Stimulated activated naive CD8-positive, alpha-beta T cell treated with anti-CD3 and anti-CD28 coated beads, Interleukin-15, Interleukin-2, amounts not matched to agents 100 U/mL and 50 U/mL, for 24 hours (primary cell): ENCODE results near the gene LRRN2.
"Not testable (repeated sequence)": the region's sequence is repeated elsewhere in the genome, so short reads cannot be mapped to it uniquely, and the experiment has no call there.

ENCODE experiments used
- ATAC-seq: fragments of 150-1000 bp; cut with Tn5 transposase; one replicate; pipeline ENCODE4 v1.10.0; 2021
- DNase-seq: peaks from one replicate; pipeline ENCODE4 v3.0.0; 2021

Gene LRRN2

DNA sequence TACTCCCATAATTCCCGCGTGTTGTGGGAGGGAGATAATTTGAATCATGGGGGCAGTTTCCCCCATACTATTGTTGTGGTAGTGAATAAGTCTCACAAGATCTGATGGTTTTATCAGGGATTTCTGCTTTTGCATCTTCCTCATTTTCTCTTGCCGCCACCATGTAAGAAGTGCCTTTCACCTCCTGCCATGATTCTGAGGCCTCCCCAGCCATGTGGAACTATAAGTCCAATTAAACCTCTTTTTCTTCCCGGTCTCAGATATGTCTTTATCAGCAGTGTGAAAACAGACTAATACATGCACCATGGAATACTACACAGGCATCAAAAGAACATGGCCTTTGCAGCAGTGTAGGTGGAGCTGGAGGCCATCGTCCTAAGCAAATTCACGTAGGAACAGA lies 56.1 kb downstream of the LRRN2 start:
- not testable (repeated sequence) for ATAC-seq, DNase-seq

DNA sequence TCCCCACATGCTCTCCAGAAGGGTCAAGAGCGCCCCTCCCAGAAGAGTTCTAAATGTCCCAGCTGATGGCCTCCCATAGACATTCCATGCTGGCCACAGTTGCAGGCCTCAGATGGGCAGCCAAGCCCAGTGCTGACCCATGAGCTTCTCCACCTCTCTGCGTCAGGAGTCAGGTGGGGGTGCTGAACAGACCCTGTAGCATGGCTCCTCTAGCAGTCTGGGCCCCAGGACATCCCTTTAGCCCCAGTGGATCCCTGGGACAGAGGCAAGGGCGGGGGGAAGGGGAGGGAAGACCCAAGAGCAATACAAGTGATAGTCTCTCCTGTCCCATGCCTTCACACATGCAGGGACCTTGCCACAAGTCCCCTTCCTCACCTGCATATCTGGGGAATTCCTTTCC lies 56.7 kb downstream of the LRRN2 start:
- ATAC-seq: no peak

DNA sequence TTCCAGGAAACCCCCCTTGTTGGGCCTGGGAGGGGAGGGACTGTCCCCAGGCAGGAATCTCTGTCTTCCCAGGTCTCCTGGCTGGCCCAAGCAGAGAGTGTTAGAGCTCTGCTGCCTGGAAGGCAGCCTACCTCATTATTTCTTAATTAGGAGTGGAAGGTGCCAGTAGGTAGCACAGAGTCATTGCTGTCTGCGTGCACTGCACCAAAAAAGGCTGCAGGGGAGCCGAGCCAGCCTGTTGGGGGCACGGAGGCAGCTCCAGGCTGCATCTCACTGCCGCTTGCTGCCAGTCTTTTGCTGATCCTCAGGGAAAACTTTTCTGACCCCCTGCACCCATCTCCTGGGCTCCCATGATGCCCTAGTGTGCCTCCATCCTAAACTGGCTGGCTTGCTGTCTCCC lies 58.1 kb downstream of the LRRN2 start:
- DNase-seq (no peak), ATAC-seq (no peak)

More for the DNA sequence above, 56.7 kb downstream of the LRRN2 start:
- DNase-seq: no peak

DNA sequence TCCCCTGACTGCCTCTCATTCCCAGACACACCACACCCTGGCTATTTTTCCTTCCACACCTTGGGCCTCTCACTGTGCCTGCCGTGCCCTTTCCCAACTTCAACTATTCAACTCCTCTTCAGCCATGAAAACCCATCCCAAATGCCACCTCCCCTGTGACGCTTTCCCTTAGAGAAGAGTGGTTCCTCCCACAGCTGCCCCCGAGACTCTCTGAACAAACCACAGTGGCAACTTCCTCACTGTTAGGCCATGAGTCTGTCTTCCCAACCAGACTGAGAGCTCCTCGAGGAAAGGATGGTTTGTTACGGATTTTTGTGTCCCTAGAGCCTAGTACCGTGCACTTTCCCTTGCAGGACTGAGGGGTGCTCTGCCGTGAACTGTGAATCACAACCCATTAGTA lies 59.2 kb downstream of the LRRN2 start:
- DNase-seq: no peak
- no peak for ATAC-seq

DNA sequence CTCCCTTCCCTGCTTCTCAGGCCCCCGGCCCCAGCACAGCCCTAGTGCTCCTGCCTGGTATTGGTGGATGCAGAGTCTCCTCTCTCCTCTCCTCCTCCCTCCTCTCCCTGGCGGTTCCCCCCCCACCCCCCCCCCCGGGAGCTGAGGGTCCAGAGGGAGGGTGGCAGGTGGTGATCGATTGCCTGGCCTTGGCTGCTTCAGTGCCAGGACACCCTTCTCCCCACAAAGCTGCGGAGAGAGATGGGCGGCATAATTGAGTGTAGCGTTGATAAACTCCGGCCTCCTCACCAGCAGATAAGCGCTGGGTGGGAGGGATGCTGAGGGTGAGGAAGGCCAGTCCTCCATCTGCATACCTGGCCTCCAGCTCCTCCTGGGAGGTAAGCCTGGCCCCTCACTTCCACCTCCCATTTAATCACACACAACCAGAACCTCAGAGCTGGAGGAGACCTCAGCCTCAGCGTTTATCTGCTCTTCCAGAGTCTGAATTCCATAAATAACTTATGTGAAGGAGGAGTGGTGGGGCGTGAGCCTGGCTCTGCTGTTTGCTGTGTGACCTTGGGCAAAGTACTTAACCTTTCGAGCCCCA lies 60.8 kb downstream of the LRRN2 start:
- ATAC-seq (no peak), DNase-seq (no peak)

DNA sequence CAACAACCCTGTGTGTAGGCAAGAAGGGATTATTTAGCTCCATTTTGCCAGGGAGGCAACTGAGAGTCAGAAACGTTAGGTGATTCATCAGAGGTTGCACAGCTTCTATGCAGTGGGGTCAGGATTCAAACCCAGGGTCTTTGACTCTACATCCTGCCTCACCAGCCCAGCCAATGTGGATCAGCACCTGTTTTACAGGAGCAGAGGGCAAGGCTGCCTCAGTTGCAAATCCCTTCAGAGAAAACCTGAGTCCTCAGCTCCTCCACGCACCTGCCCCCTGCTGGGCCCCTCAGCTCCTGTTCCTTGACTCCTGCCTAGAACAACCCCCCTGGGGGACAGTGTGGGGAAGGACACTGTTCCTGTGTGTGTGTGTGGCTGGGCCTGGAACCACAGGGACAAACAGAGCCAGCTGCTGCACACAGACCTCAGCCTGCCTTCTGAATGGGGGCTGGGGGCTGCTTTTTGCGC lies 61.6 kb downstream of the LRRN2 start:
- ATAC-seq: no peak

DNA sequence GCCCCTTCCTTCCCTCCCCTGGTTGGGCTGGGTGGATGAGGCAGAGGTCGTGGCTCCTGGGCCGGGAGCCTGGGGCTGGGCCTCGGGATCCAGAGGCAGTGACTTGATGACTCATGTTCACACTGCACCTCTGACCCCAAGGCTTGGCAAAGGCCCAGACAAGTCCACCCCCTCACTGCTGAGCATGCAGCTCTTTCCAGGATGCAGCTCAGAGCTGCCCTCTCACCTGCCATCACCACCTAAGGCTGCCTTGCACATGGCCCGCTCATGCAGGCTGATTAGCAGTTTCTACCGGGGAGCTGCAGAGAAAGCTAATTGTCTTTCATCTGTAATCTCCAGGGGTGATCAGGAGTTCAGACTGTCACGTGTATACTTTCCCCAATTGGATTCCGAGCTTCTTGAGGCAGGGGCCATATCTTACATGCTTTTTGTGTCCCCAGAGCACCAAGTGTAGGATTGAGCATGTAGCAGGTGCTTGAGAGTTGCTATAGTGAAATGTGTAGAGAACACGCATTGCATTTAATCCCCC lies 62.1 kb downstream of the LRRN2 start:
- ATAC-seq (no peak), DNase-seq (no peak)

More for the DNA sequence above, 61.6 kb downstream of the LRRN2 start:
- DNase-seq: no peak

DNA sequence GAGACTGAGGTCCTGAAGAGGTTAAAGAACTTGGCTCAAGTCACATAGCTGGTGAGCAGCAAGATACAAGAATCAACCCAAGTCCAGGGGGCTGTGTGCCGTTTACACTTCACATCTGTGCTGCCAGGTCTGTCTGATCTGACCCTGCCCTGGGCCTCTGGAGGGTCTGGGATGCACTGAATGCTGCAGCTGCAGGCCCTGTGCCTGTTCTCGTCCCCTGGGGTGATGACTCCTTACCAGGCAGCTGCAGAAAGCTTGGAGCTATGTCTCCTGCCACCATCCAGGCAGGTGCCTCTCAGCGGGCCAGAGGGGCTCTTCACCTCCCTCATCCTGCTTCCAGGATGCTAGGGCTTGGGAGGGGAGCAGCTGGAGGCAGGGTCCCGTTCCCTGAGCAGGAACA lies 63.5 kb downstream of the LRRN2 start:
- DNase-seq: no peak
- ATAC-seq: no peak

DNA sequence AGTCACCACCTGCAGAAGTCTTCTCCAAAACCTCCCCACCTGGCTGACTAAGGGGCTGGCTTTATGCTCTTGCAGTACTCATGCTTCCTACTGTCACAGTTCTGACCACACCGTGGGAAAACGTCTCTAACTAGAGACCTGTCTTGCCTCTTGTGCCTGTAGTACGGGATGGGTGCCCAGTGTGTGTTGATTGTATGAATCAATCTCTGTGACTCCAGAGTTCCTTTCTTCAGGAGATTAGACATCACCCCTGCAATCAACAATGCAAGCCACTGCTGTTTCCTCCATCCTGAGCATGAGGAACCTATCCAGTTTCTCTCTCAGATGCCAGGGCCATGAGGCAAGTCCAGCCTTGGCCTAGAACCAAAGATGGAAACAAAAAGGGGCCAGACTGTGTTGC lies 64.1 kb downstream of the LRRN2 start:
- DNase-seq: no peak

DNA sequence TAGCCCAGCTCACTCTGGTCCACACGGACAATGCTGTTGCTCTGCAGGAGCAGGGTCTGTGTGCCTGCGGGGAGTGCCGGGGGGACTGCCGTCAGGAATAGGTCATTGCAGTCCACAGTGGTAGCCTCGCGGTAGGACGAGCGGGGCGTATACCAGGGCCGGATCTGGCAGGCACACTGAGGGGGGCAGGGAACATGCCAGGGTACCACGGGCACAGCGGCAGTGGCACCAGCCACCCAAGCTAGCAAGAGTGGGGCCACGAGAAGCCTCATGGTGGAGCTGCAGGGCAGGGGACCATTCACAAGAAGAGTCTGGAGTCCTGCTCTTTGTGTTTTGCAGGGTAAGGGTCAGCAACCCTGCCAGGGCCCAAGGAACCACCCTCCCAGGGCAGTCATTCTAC lies 65.8 kb downstream of the LRRN2 start:
- ATAC-seq (no peak), DNase-seq (no peak)

More for the DNA sequence above, 64.1 kb downstream of the LRRN2 start:
- no peak for ATAC-seq

DNA sequence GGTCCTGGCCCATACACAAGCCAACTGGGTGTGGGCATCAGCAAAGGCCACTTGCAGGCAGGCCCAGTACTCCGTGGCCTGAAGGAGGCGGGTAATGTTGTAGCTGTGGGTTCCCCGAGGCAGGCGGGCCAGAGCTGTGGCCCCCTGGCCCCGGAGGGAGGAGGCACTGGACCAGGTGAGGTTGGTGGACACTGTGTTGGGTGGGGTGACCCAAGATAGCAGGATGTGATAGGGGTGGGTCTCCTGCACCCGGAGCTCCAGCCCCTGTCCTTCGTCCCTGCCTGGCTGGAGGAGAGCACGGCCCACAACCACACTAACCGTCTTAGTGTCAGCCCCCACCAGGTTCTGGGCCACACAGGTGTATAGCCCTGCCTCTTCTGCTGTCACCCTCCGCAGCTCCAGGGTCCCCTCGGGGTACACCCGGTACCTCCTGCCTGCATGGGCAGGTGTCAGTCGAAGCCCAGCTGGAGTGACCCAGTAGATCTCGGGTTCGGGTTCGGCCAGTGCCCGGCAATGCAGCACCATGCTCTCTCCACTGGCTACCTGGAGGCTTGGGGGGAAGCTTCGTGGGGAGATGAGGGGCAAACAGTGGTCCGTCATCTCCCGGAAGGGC lies 67.3 kb downstream of the LRRN2 start:
- ATAC-seq (no peak), DNase-seq (no peak)

DNA sequence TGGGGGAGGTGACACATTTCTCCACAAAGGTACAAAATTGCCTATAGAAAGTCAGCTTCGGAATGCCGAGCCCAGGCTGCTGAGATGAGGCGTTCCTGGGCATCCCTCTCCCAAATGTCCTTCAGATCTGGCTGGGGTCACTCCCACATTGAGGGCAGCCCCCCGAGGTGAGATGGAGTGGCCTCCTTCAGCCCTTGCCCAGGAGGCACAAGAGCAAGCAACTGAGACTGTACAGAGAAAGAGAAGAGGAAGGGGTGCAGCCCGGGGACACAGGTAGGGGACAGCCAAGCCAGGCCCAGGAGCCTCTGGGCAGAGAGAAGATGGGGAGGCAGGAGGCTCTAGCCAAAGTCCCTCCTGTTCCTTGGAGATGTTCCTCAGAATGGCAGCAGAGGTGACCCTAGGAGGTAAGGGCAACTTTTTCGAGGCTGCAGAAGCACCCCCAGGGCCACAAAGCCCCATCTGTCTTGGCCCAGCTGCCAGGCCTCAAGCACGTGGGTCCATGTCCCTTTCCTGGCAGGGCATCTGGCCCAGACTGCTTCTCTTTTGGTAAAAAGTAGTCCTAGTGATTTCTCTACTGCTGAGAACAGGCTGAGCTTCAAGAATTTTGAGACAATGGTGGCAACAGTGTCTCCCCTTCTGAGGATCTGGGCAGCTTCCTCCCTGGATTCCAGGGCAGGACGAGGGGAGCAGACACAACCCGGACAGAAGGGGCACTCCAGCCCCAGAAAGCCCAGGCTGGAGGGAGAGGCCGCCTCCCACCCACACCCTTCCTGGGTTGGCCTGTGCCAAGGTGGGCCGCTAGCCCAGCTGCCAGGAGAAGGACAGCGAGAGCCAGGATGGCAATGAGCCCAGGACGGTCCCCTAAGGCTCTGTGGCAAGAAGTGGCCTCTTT lies 68.0 kb downstream of the LRRN2 start:
- no peak for DNase-seq
- ATAC-seq: no peak

DNA sequence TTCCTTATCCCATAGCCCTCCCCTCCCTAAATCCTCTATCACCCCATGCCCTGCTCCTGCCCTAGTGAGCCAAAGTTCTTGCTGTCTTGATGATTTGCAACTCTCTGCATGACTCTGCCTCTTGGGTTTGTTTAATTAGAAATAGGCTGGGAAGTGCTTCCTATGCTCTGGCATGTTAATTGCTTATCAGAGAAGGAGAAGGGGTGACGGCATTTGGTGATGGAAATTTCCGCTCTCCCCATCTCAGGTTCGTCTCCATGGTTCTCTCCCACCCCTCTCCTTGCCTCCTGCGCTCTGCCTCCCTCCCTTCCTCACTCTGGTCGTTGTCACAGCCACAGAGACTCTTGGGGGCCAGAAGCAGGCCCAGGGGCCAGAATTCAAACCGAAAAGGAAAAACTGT lies 68.9 kb downstream of the LRRN2 start:
- no peak for DNase-seq
- ATAC-seq: no peak

DNA sequence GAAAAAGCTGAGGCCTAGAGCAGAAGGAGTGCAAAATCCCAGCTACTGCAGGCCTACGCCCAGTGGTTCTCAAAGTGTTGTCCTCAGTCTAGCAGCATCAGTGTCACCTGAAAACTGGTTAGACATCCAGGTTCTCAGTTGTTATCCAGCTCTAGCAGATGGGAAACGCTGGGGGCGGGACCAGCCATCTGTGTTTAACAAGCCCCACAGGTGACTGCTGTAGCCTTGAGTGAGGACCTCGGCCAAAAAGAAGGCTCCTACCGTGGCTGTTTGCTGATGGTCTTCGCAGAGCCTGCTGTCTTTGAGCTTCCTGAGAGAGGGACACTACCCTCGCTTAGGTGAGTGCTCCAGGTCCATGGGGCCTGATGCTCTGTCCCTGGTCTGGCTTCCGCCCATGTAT lies 69.7 kb downstream of the LRRN2 start:
- ATAC-seq (no peak), DNase-seq (no peak)

DNA sequence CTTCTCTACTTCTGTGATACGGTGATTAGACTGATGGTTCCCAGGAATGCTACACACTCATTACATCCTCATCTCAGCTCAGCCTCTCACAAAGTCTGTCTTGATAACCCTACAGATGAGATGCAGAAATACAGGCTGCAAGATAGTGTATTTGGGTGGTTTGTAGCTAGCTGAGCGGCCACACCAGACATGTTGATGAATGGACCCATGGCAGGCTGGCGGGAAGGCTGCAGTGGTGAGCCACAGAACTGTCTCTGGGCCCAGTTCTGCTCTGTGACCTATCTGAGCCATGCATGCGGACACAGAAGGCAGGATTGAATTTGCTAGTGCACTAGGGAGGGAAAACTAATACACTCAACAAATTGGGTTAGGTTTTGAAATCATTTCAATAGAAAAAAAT lies 71.9 kb downstream of the LRRN2 start:
- no peak for ATAC-seq
- no peak for DNase-seq

DNA sequence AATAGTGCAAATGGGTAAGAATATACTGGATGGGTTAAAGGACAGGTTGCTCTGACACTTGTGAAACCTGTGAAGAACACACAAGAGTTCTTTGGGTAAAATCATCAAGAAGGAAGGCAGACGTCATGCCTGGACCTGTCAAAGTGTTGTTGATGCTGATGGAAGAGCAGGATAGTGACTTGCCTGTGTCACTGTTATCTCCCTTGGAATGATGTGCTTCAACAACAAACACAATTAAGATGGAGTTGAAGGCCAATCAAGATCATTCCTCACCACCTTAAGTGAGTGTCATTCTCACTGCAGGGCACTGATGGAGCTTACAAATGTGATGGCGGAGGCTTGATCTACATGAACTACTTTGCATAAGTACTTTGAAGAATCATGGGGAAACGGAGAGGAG lies 73.2 kb downstream of the LRRN2 start:
- no peak for DNase-seq
- no peak for ATAC-seq

DNA sequence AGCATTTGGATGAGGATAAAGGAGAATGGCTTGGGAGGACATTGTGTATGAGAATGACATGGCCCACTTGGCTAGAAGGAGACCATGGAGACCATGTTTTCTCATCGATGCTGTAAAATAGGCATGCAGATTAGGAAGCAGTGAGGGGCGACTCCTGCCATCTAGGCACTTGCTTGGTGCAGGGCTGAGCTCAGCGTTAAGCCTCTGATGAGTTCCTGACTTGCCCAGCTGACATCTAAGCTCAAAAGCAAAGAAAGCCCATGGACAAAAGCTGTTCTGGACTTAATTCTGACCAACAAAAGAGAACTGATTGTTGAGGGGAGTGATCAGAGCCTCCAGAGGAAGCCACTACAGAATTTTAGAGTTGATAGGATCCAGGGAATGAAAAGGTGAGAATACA lies 74.5 kb downstream of the LRRN2 start:
- no peak for DNase-seq
- ATAC-seq: no peak

DNA sequence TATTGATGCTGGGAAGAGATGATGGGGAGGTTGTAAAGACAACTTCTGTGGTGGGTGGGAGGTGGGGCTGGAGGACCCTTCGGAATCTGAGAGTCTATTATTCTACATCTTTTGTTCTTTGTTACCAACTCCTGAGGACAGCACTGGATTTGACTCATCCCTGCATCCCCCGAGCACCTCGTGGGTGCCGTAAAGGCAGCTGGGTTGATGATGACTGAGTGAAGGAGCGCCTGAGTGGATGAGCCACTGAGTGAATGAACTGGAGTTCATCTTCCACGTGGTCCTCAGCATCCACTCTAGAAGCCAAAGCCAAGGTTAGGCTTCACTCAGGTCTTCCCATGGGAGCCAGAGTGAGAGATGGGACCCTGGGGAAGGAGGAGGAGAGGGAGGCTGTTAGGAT lies 77.6 kb downstream of the LRRN2 start:
- ATAC-seq (no peak), DNase-seq (no peak)

DNA sequence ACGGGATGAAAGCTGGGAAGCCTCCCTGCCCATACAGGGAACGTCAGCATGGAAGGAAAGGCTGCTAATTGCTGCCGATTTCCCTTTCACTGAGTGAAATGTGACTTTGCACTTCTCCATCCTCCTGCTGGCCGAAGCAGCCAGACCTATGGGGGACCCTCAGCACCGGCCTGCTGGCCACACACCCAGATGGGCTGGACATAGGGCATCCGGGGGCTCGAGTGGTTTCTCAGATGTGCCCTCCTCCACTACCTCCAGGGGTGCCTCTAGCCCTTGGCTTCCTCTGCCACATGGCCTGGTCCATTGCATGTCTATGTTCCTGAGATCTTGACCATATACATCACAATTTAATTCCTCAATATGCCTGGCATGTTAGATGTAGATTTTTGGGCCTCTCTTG lies 79.7 kb downstream of the LRRN2 start:
- no peak for DNase-seq
- ATAC-seq: no peak

DNA sequence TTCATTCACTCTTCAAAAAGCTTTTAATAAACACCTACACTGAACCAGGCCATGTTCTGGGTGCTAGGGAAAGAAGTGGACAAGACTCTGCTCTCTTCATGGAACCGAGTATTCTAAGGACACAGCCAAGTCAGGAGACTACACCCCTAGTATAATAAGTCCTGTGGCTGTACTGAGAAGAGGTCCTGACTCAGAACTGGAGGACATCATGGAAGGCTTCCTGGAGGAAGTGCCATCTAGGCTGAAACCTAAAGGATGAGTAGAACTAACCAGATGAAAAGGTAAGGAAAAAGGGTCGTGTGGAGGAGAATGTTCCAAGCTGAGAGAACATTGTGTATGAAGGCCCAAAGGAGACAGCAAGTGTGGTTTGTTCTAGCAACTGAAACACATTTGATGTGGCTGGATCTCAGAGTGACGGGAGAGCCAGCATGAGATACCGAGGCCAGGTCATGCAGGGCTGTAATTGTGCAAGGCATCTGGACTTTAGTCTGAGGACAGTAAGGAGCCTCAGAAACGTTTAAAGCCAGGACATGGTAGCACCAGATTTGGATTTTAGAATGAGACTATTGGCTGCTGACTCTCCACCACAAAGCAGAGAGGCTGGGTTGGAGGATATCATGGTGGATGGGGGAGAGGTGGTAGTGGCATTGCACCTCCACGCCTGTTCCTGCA lies 82.5 kb downstream of the LRRN2 start:
- no peak for ATAC-seq

DNA sequence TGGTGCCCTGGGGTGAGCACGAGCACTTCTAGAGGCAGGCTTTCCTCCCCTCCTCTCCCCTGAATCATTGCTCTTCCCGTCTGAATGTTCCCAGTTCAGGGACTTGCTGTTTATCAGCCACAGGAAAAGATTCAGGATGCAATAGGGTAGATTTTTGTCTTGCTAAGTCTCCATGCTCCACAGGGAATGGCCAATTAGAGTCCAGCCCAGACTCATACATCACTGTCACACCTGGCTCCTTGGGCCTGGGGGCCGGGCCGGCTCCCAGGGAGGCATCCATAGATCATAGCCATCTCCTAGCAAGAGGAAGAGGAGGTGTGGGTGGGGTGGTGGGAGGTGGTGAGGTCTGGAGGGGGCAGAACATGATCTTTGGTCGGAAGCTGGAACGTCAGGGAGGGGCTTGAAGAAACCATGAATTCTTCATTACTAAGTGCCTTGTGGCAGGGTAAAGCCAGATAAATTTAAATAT lies 83.4 kb downstream of the LRRN2 start:
- DNase-seq: no peak
- ATAC-seq: no peak

More for the DNA sequence above, 82.5 kb downstream of the LRRN2 start:
- no peak for DNase-seq

DNA sequence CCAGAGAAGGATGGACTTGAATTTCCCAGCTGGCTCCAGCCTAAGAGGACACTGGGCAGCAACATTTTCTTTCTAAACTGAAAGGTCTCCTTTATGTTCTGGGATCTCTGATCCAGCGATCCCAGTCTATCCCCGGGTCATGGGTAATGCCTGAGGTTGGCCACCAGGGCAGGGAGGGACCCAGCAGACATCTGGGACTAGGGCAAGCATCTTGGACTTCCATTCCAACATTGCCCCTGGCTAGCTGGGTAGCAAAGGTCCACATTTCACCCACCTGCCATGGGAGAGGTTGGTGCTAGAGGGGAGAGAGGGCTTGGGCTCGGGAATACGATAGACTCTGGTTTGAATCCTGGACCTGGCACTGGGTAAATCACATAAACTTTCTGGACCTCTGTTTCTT lies 84.6 kb downstream of the LRRN2 start:
- no peak for ATAC-seq
- DNase-seq: no peak
